Psoas muscle (tissue), 8 donors: Measurements from ENCODE around the gene TTLL11. TPM values are rescaled to one million over a fixed set of nuclear protein-coding genes. Genes with fewer than 3 reads are reported as not detected.

Experiments
- ATAC-seq, 4 donors: fragments of 200-7000 bp; cut with Tn5 transposase; one replicate each; pipeline ENCODE4 v1.9.1; 2020; ENCODE audit warnings: moderate library complexity in 3 of 4, mild to moderate bottlenecking in 2 of 4
- DNase-seq, 2 donors: peaks; one replicate each; pipeline ENCODE4 v3.0.0-alpha.2; 2020
- H3K27ac ChIP-seq: fragments of 200-600 bp; one replicate; pipeline ENCODE4 v1.8.0; 2022
- H3K27me3 ChIP-seq, 3 donors: fragments of 200-600 bp in 1 of 3; one replicate each; pipeline versions ENCODE4 v1.6.1 to v1.8.0; 2013 to 2022; ENCODE audit warnings: low read length in 2 of 3, mild to moderate bottlenecking in 2 of 3, moderate library complexity in 1 of 3; ENCODE audit not compliant: insufficient read depth in 3 of 3
- H3K36me3 ChIP-seq, 2 donors: fragments of 200-600 bp in 1 of 2; one replicate each; pipeline versions ENCODE4 v1.6.1 to v1.8.0; 2013 to 2022; ENCODE audit warnings: low read depth in 1 of 2, mild to moderate bottlenecking in 1 of 2, moderate library complexity in 1 of 2; ENCODE audit not compliant: insufficient read depth in 1 of 2
- H3K4me1 ChIP-seq: fragments of 200-600 bp; one replicate; pipeline ENCODE4 v1.8.0; 2022
- H3K4me3 ChIP-seq: fragments of 200-600 bp; one replicate; pipeline ENCODE4 v1.8.0; 2022; ENCODE audit warnings: mild to moderate bottlenecking
- H3K9me3 ChIP-seq: fragments of 200-600 bp; one replicate; pipeline ENCODE4 v1.8.0; 2022
- WGBS, 3 donors: extraction: QIAGEN DNeasy Blood & Tissue Kit; methylation state at CpG; one replicate each; pipeline versions ENCODE4 v1.1.6 to v1.1.7; 2013; 5-methylcytosine and 5-hydroxymethylcytosine counted together
- intact Hi-C, 2 donors: fragments of 100-400 bp; cut with DNase I; formaldehyde crosslinking; loops; one replicate each; pipeline versions ENCODE4 v1.11.0 to v1.14.2; 2022
- polyA plus RNA-seq, 3 donors: library from polyadenylated mRNA; stranded (reverse); fragments of 200-250 nt; gene quantifications; one replicate each; pipeline ENCODE4 v1.2.3, GENCODE V29; 2013
- total RNA-seq, 4 donors: library from RNA; stranded (reverse); fragmentation: NEBNext Ultra II Directional in 2 of 4; extraction: Animal tissue kit (Norgen Biotek cat#: 25700) in 2 of 4; gene quantifications; one replicate each; pipeline versions ENCODE4 v1.2.1 to v1.2.4, GENCODE V29; 2021 to 2023
- TF ChIP-seq, protein P1 (sequence below): fragments of 200-600 bp; IDR thresholded peaks from one replicate; pipeline ENCODE4 v1.8.0; 2022; ENCODE audit warnings: antibody characterized with exemption
- donor health status: healthy with polysubstance abuse.
- donor health status: DM: no; HTN: no; CAD: no; lungs with moderate emphysema.
- donor health status: Bipolar disorder and iron deficiency.
- donor health status: healthy.
- donor health status: DM: yes; HTN: yes; CAD: no.
- donor health status: DM: no; HTN: no; CAD: no.
- donor health status: DM: no; HTN: no; CAD: no.
- donor health status: DM: yes; HTN: yes; CAD: no.

The TTLL11 gene
- total and polyA plus RNA-seq, 7 donors, result 15.1 to 56.4 (median 19.3) TPM

DNA sequence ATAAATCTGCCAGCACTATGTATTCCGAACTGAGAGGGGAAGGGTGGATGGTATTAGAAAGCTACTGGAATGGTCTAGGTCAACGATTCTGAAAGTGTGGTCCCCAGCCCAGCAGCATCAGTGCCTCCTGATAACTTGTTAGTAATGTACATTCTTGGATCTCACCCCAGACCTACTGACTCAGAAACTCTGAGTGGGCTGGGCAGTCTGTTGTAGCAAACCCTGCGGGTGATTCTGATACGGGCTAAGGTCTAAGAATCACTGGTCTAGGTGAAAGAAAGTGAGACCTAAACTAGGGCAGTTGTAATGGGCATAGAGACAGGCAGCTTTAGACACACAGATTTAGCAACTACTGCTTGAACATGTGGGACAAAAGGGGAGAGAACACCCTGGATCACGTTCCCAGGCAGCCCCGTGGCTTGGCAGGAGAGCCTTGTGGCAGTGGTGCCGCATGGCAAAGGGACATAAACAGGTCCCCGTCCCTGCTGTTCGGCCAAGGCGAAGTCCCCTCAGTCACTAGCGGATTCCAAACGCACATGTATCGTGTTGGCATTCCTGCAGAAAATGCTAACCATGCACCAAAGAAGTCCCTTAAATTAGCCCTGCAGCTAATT, 216.3 kb downstream of the TTLL11 start:
- Histone ChIP-seq H3K4me1 (peaks cover 15% of the 10 kb centered on the region), H3K27ac (peak overlapping the region; percentile 65), H3K9me3 (no peaks in the 10 kb centered on the region), H3K4me3 (no peak overlapping the region), H3K27me3 (no peaks in the 10 kb centered on the region), H3K36me3 (no peaks in the 10 kb centered on the region)
- DNase-seq, result peak; percentile 63 to 80
- 31 to 50% (median 42%) methylated on average over 13 of the region's 13 CpGs for WGBS, 3 donors
- intact Hi-C loops, result no loop called here
- ATAC-seq, result peak; percentile 80 to 94 (median 86)
- TF ChIP-seq, protein P1, sequence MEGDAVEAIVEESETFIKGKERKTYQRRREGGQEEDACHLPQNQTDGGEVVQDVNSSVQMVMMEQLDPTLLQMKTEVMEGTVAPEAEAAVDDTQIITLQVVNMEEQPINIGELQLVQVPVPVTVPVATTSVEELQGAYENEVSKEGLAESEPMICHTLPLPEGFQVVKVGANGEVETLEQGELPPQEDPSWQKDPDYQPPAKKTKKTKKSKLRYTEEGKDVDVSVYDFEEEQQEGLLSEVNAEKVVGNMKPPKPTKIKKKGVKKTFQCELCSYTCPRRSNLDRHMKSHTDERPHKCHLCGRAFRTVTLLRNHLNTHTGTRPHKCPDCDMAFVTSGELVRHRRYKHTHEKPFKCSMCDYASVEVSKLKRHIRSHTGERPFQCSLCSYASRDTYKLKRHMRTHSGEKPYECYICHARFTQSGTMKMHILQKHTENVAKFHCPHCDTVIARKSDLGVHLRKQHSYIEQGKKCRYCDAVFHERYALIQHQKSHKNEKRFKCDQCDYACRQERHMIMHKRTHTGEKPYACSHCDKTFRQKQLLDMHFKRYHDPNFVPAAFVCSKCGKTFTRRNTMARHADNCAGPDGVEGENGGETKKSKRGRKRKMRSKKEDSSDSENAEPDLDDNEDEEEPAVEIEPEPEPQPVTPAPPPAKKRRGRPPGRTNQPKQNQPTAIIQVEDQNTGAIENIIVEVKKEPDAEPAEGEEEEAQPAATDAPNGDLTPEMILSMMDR, result no peak

DNA sequence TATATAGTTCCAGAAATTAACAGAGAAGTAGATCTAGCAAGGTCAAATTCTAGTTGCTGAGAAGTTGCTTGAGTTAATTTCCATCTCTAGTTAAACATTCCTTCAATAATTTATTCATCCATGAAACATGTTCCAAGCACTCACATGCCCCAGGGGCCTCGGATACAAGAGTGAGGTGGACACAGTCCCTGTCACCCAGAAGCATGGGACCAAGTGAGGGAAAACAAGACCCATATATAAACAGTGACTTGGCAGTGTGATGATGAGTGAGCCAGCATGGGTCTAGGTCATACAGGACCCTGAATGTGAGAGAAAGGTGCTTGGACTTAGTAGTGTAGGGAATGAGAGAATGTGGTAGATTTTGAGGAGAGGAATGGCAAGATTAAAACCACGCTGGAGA, 216.9 kb downstream of the TTLL11 start:
- Histone ChIP-seq H3K27me3 (no peaks in the 10 kb centered on the region), H3K4me3 (no peak overlapping the region), H3K4me1 (peaks cover 15% of the 10 kb centered on the region), H3K9me3 (no peaks in the 10 kb centered on the region), H3K27ac (peak overlapping the region; percentile 65), H3K36me3 (no peaks in the 10 kb centered on the region)
- ATAC-seq (peak in 3 of 4 donors; percentile 3 to 16 (median 4)), DNase-seq (no peak)
- intact Hi-C loops, result no loop called here
- WGBS, 3 donors, result 72 to 80% (median 77%) methylated on average over 2 of the region's 2 CpGs
- TF ChIP-seq, protein P1, result no peak

DNA sequence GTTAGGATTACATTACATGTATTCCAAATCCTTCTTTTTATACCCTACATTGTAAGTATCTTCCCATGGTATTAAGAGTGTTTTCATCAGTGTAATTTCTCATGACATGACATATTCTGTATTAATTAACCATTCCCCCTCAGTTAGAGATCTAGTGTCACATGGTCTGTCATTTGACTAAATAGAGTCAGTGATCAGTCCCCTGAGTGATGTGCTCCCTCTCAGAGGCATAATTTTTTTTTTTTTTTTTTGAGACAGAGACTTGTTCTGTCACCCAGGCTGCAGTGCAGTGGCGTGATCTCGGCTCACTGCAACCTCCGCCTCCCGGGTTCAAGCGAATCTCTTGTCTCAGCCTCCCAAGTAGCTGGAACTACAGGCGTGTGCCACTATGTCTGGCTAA, 218.6 kb downstream of the TTLL11 start:
- H3K4me1 ChIP-seq, result peaks cover 15% of the 10 kb centered on the region
- 96 to 99% (median 97%) methylated on average over 6 of the region's 6 CpGs for WGBS, 3 donors
- DNase-seq (no peak), ATAC-seq (no peak)
- H3K27me3 ChIP-seq, result no peaks in the 10 kb centered on the region
- intact Hi-C loops, result no loop called here
- H3K36me3 ChIP-seq, result peaks cover 0 to 13% of the 10 kb centered on the region in 2 donors
- TF ChIP-seq, protein P1, result no peak
- H3K9me3 ChIP-seq, result no peaks in the 10 kb centered on the region
- no peak overlapping the region for H3K27ac ChIP-seq
- no peak overlapping the region for H3K4me3 ChIP-seq

GRCh38 chr9:121871431-121872025, 221.6 kb downstream of the TTLL11 start:
- Histone ChIP-seq H3K4me1 (peaks cover 4% of the 10 kb centered on the region), H3K27ac (no peak overlapping the region), H3K27me3 (no peaks in the 10 kb centered on the region), H3K4me3 (no peak overlapping the region), H3K9me3 (no peaks in the 10 kb centered on the region), H3K36me3 (peaks cover 0 to 22% of the 10 kb centered on the region in 2 donors)
- intact Hi-C loops, result no loop called here
- DNase-seq (no peak), ATAC-seq (peak in 2 of 4 donors; percentile 48 to 56)
- 81 to 83% (median 82%) methylated on average over 8 of the region's 8 CpGs for WGBS, 3 donors
- TF ChIP-seq, protein P1, result no peak
